Measurements from ENCODE around the gene C1orf35.

The C1orf35 gene

DNA sequence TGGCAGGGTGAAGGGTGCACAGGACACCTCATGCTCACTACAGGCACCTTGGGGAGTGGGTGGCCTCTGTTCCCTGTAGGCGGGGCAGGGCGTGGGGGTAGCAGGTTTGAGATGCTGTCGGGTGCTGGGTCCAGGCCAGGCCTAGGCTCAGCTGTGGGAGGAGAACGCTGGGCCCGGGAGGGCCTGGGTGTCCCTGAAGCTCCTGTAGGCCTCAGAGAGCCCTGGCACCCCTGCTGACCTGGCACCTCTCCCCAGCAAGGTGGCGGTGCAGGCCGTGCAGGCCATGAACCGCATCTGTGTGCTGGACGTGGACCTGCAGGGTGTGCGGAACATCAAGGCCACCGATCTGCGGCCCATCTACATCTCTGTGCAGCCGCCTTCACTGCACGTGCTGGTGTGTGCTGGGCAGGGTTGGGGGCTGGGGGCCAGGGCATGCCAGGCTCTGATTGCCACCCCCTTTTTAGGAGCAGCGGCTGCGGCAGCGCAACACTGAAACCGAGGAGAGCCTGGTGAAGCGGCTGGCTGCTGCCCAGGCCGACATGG lies 44.1 kb upstream of the C1orf35 start:
- no peak for DNase-seq
- H3K27ac ChIP-seq = no peak overlapping the region
- TF ChIP-seq CTCF (IDR thresholded peaks at IDR 0.05; ENCODE audit: low read depth, low read length) = no peak

DNA sequence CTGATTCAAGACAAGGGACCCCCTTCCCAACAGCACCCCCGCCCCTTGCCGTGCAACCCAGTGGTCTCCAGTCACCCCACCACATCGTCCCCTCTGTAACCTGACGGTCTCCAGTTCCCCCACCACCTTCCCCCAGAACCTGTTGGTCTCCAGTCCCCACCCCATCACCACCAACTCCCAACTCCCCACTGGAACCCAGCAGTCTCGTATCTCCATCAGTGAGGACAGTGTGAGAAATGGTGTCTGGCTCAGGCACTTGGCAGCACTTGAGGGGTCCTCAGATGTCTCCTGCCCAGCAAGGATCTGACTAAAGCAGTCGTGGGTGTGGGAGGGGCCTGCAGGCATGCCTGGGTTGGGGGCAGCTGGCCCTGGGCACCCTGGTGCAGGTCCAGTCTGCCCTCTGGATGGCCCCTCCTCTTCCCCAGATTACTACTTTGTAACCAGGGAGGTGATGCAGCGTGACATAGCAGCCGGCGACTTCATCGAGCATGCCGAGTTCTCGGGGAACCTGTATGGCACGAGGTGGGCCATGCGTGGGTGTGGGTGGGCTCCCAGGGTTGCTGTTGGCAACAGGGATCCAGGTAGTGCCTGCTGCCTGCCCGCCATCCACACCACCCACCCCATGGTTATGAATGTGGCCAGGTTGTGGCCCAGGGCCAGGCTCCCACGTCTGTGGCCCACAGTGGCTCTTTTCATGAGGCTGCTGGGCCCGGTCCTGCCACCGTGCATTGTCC lies 43.5 kb upstream of the C1orf35 start:
- DNase-seq = no peak

More for the DNA sequence above, 44.1 kb upstream of the C1orf35 start:
- Histone ChIP-seq H3K4me3 (ENCODE audit: low read depth, low read length) (no peak overlapping the region), H3K9me3 (ENCODE audit: severe bottlenecking) (no peaks in the 10 kb centered on the region), H3K27me3 (ENCODE audit: insufficient read depth, low read depth, severe bottlenecking) (no peaks in the 10 kb centered on the region), H3K36me3 (peaks cover 5% of the 10 kb centered on the region)

GRCh38 chr1:228145463-228146416 lies 42.6 kb upstream of the C1orf35 start:
- no peaks in the 10 kb centered on the region for H3K9me3 ChIP-seq (ENCODE audit: severe bottlenecking)
- no peak for DNase-seq
- peaks cover 10% of the 10 kb centered on the region for H3K36me3 ChIP-seq
- no peaks in the 10 kb centered on the region for H3K27me3 ChIP-seq (ENCODE audit: insufficient read depth, low read depth, severe bottlenecking)
- no peak overlapping the region for H3K4me3 ChIP-seq (ENCODE audit: low read depth, low read length)
- TF ChIP-seq CTCF (IDR thresholded peaks at IDR 0.05; ENCODE audit: low read depth, low read length) = no peak
- H3K27ac ChIP-seq = no peak overlapping the region; the same call in 1 of the 2 replicates

More for the DNA sequence above, 43.5 kb upstream of the C1orf35 start:
- Histone ChIP-seq H3K27ac (no peak overlapping the region), H3K4me3 (ENCODE audit: low read depth, low read length) (no peak overlapping the region), H3K9me3 (ENCODE audit: severe bottlenecking) (no peaks in the 10 kb centered on the region), H3K36me3 (peaks cover 10% of the 10 kb centered on the region), H3K27me3 (ENCODE audit: insufficient read depth, low read depth, severe bottlenecking) (no peaks in the 10 kb centered on the region)
- no peak for TF ChIP-seq CTCF (IDR thresholded peaks at IDR 0.05; ENCODE audit: low read depth, low read length)

DNA sequence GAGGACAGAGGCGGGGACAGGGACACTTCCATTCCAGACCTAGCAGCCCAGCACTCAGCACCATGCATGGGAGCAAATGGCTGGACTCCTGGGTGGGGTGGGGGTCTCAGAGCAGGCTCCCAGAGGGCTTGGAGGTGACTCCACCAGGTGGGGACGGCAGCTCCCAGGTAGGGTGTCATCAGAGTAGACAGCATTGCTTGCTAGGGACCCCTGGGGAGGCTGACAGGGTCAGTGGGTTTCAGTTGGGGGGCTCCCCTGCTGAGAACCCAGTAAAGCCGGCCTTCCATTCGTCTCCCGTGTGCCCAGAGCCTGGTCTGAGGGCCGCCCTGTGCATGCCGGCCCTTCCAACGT lies 41.8 kb upstream of the C1orf35 start:
- no peak for TF ChIP-seq CTCF (IDR thresholded peaks at IDR 0.05; ENCODE audit: low read depth, low read length)
- H3K4me3 ChIP-seq (ENCODE audit: low read depth, low read length) = no peak overlapping the region
- H3K27ac ChIP-seq = peak overlapping the region; percentile 66
- no peaks in the 10 kb centered on the region for H3K9me3 ChIP-seq (ENCODE audit: severe bottlenecking)
- H3K36me3 ChIP-seq = peaks cover 10% of the 10 kb centered on the region
- DNase-seq = no peak
- H3K27me3 ChIP-seq (ENCODE audit: insufficient read depth, low read depth, severe bottlenecking) = no peaks in the 10 kb centered on the region

DNA sequence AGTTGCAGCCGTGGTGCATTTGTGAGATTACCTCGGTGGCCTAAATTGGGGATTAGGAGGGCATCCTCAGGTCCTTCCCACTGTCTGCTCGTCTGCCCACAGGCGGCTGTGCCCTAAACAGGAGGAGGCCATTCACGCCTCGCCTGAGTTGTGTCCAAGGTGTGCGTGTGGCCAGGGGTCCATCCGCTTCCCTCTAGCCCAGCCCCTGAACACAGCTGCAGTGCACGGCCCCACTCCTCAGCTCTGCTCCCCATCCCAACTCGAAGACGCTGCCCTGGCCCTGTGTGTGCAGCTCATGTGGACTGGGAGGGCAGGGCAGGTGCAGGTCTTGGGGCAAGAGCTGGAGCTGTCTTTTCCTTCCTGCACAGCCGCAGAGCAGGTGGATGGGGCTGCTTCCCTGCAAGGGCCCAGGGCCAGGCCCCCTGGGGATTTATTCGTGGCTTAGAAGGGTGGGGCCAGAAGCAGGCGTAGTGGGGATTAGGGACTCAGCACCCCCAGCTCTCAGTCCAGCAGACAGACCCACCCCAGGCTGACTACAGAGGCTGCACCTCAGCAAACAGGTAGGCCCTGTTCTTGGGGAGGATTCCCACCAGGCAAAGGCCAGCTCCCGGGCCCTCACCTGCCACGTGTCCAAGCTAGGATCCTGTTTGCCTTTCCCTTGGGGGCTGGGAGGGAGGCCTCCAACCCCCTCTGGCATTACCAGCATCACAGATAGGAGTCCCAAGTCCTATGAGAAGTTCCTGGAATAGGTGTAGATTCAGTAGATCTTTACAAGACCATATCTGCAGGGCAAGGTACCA lies 41.3 kb upstream of the C1orf35 start:
- Histone ChIP-seq H3K9me3 (ENCODE audit: severe bottlenecking) (no peaks in the 10 kb centered on the region), H3K27me3 (ENCODE audit: insufficient read depth, low read depth, severe bottlenecking) (no peaks in the 10 kb centered on the region), H3K27ac (peak overlapping the region; percentile 66), H3K4me3 (ENCODE audit: low read depth, low read length) (peak overlapping the region; percentile 7; the same call in 1 of the 2 replicates), H3K36me3 (peaks cover 10% of the 10 kb centered on the region)
- TF ChIP-seq CTCF (IDR thresholded peaks at IDR 0.05; ENCODE audit: low read depth, low read length) = no peak
- DNase-seq = peak; percentile 62

Data from WERI-Rb-1 (cell line).